Breast epithelium (tissue), 4 donors: ENCODE measurements around the gene XPC. TPM values are rescaled to one million over a fixed set of nuclear protein-coding genes. Genes with fewer than 3 reads are reported as not detected.
A peak's percentile ranks its signal among the peaks of the same experiment; 100 is the strongest.
"Not testable (repeated sequence)": the region's sequence is repeated elsewhere in the genome, so short reads cannot be mapped to it uniquely, and the experiment has no call there.

Experiments used
- DNase-seq, 2 donors: peaks; one replicate each; pipeline ENCODE4 v3.0.0-alpha.2; 2019; ENCODE audit warnings: low spot score in 2 of 2
- H3K27ac ChIP-seq, 2 donors: fragments of 200-600 bp; sonication (generic) in 1 of 2; one replicate each; pipeline ENCODE4 v1.5.1; 2016 to 2019; ENCODE audit warnings: mild to moderate bottlenecking in 1 of 2
- H3K27me3 ChIP-seq, 2 donors: fragments of 200-600 bp; sonication (generic) in 1 of 2; one replicate each; pipeline versions ENCODE4 v1.5.1 to v1.6.0; 2017 to 2019; ENCODE audit warnings: control low read depth in 1 of 2, mild to moderate bottlenecking in 1 of 2
- H3K36me3 ChIP-seq: fragments of 200-600 bp; one replicate; pipeline ENCODE4 v1.5.1; 2019
- H3K4me1 ChIP-seq, 2 donors: fragments of 200-600 bp; sonication (generic); one replicate each; pipeline ENCODE4 v1.5.1; 2016 to 2019; ENCODE audit warnings: control low read depth in 1 of 2
- H3K4me3 ChIP-seq, 3 donors: fragments of 200-600 bp; sonication (generic); 1 replicate in 2 of 3; 2 replicates in 1 of 3; pipeline ENCODE4 v1.5.1; 2016 to 2019; ENCODE audit warnings: mild to moderate bottlenecking in 3 of 3, moderate library complexity in 2 of 3
- H3K9me3 ChIP-seq, 2 donors: fragments of 200-600 bp; sonication (generic) in 1 of 2; one replicate each; pipeline ENCODE4 v1.5.1; 2016 to 2019; ENCODE audit warnings: control low read depth in 1 of 2
- CTCF ChIP-seq, 3 donors: fragments of 450-650 bp; IDR thresholded peaks; one replicate each; pipeline ENCODE4 v1.5.1; 2016 to 2017; ENCODE audit warnings: antibody characterized with exemption in 3 of 3, mild to moderate bottlenecking in 3 of 3, moderate library complexity in 3 of 3
- POLR2A ChIP-seq: fragments of 450-650 bp; IDR thresholded peaks from one replicate; pipeline ENCODE4 v1.6.1; 2016; ENCODE audit warnings: antibody characterized with exemption, mild to moderate bottlenecking, moderate library complexity
- POLR2AphosphoS5 ChIP-seq, 3 donors: sonication (generic); formaldehyde crosslinking; IDR thresholded peaks; one replicate each; pipeline ENCODE4 v1.6.1; 2017; ENCODE audit warnings: antibody characterized with exemption in 3 of 3
- intact Hi-C: fragments of 100-400 bp; cut with DNase I; formaldehyde crosslinking; loops from one replicate; pipeline ENCODE4 v1.15.1; 2023; ENCODE audit warnings: low total_unique reads
- total RNA-seq, 3 donors: library from RNA; depleted of rRNA; stranded (reverse); fragments of >200 nt; gene quantifications; one replicate each; pipeline ENCODE4 v1.1.0, GENCODE V29; 2016

Gene XPC
- total RNA-seq, 3 donors from 2014 or later = 57.4 to 74.2 (median 61.3) TPM

- intact Hi-C loops = loop anchor here (10.0 kb wide), 1 partner anchor 229 kb away; no protein-coding TSS in a partner anchor
- no peaks in the 10 kb centered on the region for H3K36me3 ChIP-seq
- H3K27me3 ChIP-seq = no peaks in the 10 kb centered on the region
- H3K4me3 ChIP-seq = peak overlapping the region; percentile 89 to 99 (median 95)
- H3K4me1 ChIP-seq = peaks cover 0 to 23% of the 10 kb centered on the region in 2 donors
- H3K27ac ChIP-seq = peak overlapping the region; percentile 97 to 98
- no peaks in the 10 kb centered on the region for H3K9me3 ChIP-seq
- DNase-seq = no peak
- TF ChIP-seq CTCF (IDR thresholded peaks at IDR 0.05) (no peak), POLR2AphosphoS5 (IDR thresholded peaks at IDR 0.05) (no peak), POLR2A (no peak)
Measured at GRCh38 chr3:14124223-14124614, 54.2 kb downstream of the XPC start.

- Histone ChIP-seq H3K27ac (peak overlapping the region in 1 of 2 donors; percentile 98), H3K27me3 (no peaks in the 10 kb centered on the region), H3K4me1 (peaks cover 0 to 23% of the 10 kb centered on the region in 2 donors), H3K36me3 (no peaks in the 10 kb centered on the region), H3K4me3 (peak overlapping the region; percentile 89 to 99 (median 95)), H3K9me3 (no peaks in the 10 kb centered on the region)
- DNase-seq = no peak
- no peak for TF ChIP-seq CTCF (IDR thresholded peaks at IDR 0.05)
- TF ChIP-seq POLR2A = no peak
- TF ChIP-seq POLR2AphosphoS5 (IDR thresholded peaks at IDR 0.05) = no peak
- intact Hi-C loops = loop anchor here (10.0 kb wide), 1 partner anchor 229 kb away; no protein-coding TSS in a partner anchor
Measured at GRCh38 chr3:14123308-14124222, 54.8 kb downstream of the XPC start.

GRCh38 chr3:14122301-14122700 is 56.1 kb downstream of the XPC start:
- TF ChIP-seq CTCF (IDR thresholded peaks at IDR 0.05) = no peak
- no peak for TF ChIP-seq POLR2A
- TF ChIP-seq POLR2AphosphoS5 (IDR thresholded peaks at IDR 0.05) = no peak
- DNase-seq = no peak
- Histone ChIP-seq H3K27me3 (no peaks in the 10 kb centered on the region), H3K36me3 (no peaks in the 10 kb centered on the region), H3K4me1 (peaks cover 0 to 23% of the 10 kb centered on the region in 2 donors), H3K9me3 (no peaks in the 10 kb centered on the region), H3K27ac (no peak overlapping the region), H3K4me3 (no peak overlapping the region)
- intact Hi-C loops = loop anchor here (10.0 kb wide), 1 partner anchor 228 kb away; no protein-coding TSS in a partner anchor

- DNase-seq = no peak
- Histone ChIP-seq H3K36me3 (no peaks in the 10 kb centered on the region), H3K4me1 (peaks cover 0 to 21% of the 10 kb centered on the region in 2 donors), H3K4me3 (no peak overlapping the region), H3K9me3 (no peaks in the 10 kb centered on the region), H3K27me3 (no peaks in the 10 kb centered on the region), H3K27ac (no peak overlapping the region)
- intact Hi-C loops = loop anchor here (10.0 kb wide), 1 partner anchor 227 kb away; no protein-coding TSS in a partner anchor
- no peak for TF ChIP-seq POLR2AphosphoS5 (IDR thresholded peaks at IDR 0.05)
- no peak for TF ChIP-seq POLR2A
- no peak for TF ChIP-seq CTCF (IDR thresholded peaks at IDR 0.05)
Measured at GRCh38 chr3:14121859-14122258, 56.5 kb downstream of the XPC start.

GRCh38 chr3:14120921-14121448 is 57.4 kb downstream of the XPC start:
- intact Hi-C loops = loop anchor here (10.0 kb wide), 1 partner anchor 226 kb away; no protein-coding TSS in a partner anchor
- not testable (repeated sequence) for H3K27ac ChIP-seq, H3K36me3 ChIP-seq, H3K27me3 ChIP-seq, DNase-seq, H3K9me3 ChIP-seq, H3K4me3 ChIP-seq
- H3K4me1 ChIP-seq = peaks cover 0 to 12% of the 10 kb centered on the region in 2 donors
